ENCODE data around the gene MED8. TPM values are rescaled to one million over a fixed set of nuclear protein-coding genes. Genes with fewer than 3 reads are reported as not detected.
A peak's percentile ranks its signal among the peaks of the same experiment; 100 is the strongest.

The MED8 gene
- total and polyA plus RNA-seq, 2 of the 13 experiments (the other 11 are each of a cell fraction or from before 2014, with no cell fraction given) = 16.9 to 77.4 TPM

GRCh38 chr1:43389326-43390313 is at the start of gene MED8, which contains the start of gene SZT2 (continued):
- TF ChIP-seq, protein P1, sequence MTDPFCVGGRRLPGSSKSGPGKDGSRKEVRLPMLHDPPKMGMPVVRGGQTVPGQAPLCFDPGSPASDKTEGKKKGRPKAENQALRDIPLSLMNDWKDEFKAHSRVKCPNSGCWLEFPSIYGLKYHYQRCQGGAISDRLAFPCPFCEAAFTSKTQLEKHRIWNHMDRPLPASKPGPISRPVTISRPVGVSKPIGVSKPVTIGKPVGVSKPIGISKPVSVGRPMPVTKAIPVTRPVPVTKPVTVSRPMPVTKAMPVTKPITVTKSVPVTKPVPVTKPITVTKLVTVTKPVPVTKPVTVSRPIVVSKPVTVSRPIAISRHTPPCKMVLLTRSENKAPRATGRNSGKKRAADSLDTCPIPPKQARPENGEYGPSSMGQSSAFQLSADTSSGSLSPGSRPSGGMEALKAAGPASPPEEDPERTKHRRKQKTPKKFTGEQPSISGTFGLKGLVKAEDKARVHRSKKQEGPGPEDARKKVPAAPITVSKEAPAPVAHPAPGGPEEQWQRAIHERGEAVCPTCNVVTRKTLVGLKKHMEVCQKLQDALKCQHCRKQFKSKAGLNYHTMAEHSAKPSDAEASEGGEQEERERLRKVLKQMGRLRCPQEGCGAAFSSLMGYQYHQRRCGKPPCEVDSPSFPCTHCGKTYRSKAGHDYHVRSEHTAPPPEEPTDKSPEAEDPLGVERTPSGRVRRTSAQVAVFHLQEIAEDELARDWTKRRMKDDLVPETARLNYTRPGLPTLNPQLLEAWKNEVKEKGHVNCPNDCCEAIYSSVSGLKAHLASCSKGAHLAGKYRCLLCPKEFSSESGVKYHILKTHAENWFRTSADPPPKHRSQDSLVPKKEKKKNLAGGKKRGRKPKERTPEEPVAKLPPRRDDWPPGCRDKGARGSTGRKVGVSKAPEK (CRISPR knock-in tag; IDR thresholded peaks at IDR 0.05; ENCODE audit: borderline replicate concordance) = no peak
- TF ChIP-seq KLF9 (CRISPR knock-in tag; IDR thresholded peaks at IDR 0.05; ENCODE audit: low read depth) (no peak), KLF13 (CRISPR knock-in tag; IDR thresholded peaks at IDR 0.05) (no peak), ZNF615 (CRISPR knock-in tag; IDR thresholded peaks at IDR 0.05; ENCODE audit: borderline replicate concordance) (no peak), CBFB (CRISPR knock-in tag; IDR thresholded peaks at IDR 0.05) (peak; percentile 41; the same call in 1 of the 2 replicates), XRCC5 (optimal IDR thresholded peaks at IDR 0.05; ENCODE audit: low read length) (peak; percentile 14), MXI1 (IDR thresholded peaks at IDR 0.05; ENCODE audit: borderline replicate concordance, low read depth, low read length) (peak; percentile 72; the same call in 1 of the 3 replicates), FOXO1 (CRISPR knock-in tag; IDR thresholded peaks at IDR 0.05) (no peak), SIX4 (CRISPR knock-in tag; IDR thresholded peaks at IDR 0.05) (no peak), NBN (conservative IDR thresholded peaks at IDR 0.05) (no peak), NONO (IDR thresholded peaks at IDR 0.05) (no peak), NONO (CRISPR knock-in tag; conservative IDR thresholded peaks at IDR 0.05) (peak; percentile 88), HNRNPH1 (optimal IDR thresholded peaks at IDR 0.05; ENCODE audit: low read depth, low read length) (no peak), SMARCE1 (IDR thresholded peaks at IDR 0.05; ENCODE audit: borderline replicate concordance) (no peak), RFXANK (CRISPR knock-in tag; IDR thresholded peaks at IDR 0.05) (peak; percentile 41; the same call in 1 of the 2 replicates), NR2F1 (CRISPR knock-in tag; IDR thresholded peaks at IDR 0.05) (peak; percentile 94 to 96), ZNF350 (CRISPR knock-in tag; IDR thresholded peaks at IDR 0.05; ENCODE audit: borderline replicate concordance, low read depth) (peak; percentile 71; the same call in 1 of the 2 replicates), ZNF839 (CRISPR knock-in tag; IDR thresholded peaks at IDR 0.05; ENCODE audit: borderline replicate concordance) (no peak), KLF12 (CRISPR knock-in tag; IDR thresholded peaks at IDR 0.05; ENCODE audit: borderline replicate concordance) (no peak), ZNF775 (CRISPR knock-in tag; IDR thresholded peaks at IDR 0.05; ENCODE audit: borderline replicate concordance) (no peak), ZNF563 (CRISPR knock-in tag; IDR thresholded peaks at IDR 0.05) (peak; percentile 64; the same call in 1 of the 2 replicates), BORCS8-MEF2B (CRISPR knock-in tag; IDR thresholded peaks at IDR 0.05) (peak; percentile 84), AGO1 (IDR thresholded peaks at IDR 0.05; ENCODE audit: low read depth, low read length, poor library complexity, severe bottlenecking) (no peak)
- TF ChIP-seq, protein P2, sequence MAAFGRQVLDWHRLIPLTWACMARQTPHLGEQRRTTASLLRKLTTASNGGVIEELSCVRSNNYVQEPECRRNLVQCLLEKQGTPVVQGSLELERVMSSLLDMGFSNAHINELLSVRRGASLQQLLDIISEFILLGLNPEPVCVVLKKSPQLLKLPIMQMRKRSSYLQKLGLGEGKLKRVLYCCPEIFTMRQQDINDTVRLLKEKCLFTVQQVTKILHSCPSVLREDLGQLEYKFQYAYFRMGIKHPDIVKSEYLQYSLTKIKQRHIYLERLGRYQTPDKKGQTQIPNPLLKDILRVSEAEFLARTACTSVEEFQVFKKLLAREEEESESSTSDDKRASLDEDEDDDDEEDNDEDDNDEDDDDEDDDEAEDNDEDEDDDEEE (CRISPR knock-in tag; IDR thresholded peaks at IDR 0.05) = no peak
- TF ChIP-seq, protein P3, sequence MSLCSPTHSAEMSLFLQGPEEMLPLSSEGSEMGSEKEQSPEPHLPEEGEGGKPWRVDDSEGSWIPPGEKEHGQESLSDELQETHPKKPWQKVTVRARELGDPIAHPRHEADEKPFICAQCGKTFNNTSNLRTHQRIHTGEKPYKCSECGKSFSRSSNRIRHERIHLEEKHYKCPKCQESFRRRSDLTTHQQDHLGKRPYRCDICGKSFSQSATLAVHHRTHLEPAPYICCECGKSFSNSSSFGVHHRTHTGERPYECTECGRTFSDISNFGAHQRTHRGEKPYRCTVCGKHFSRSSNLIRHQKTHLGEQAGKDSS (CRISPR knock-in tag; IDR thresholded peaks at IDR 0.05; ENCODE audit: borderline replicate concordance, low read depth) = no peak

All from HepG2 (cell line).